Uterus (tissue), 4 donors: Measurements from ENCODE around the gene IP6K1. TPM values are rescaled to one million over a fixed set of nuclear protein-coding genes. Genes with fewer than 3 reads are reported as not detected.
A peak's percentile ranks its signal among the peaks of the same experiment; 100 is the strongest.

Experiments
- DNase-seq, 2 donors: peaks; one replicate each; pipeline ENCODE4 v3.0.0-alpha.2; 2019 to 2020
- H3K27ac ChIP-seq, 2 donors: fragments of 200-600 bp; sonication (generic); 1 replicate in 1 of 2; 2 replicates in 1 of 2; pipeline ENCODE4 v1.5.1; 2016 to 2018
- H3K27me3 ChIP-seq, 2 donors: fragments of 200-600 bp; sonication (generic); one replicate each; pipeline ENCODE4 v1.5.1; 2018 to 2019; ENCODE audit warnings: control low read depth in 1 of 2
- H3K36me3 ChIP-seq, 2 donors: fragments of 200-600 bp; sonication (generic); one replicate each; pipeline ENCODE4 v1.5.1; 2019; ENCODE audit warnings: control low read depth in 1 of 2
- H3K4me1 ChIP-seq, 2 donors: fragments of 200-600 bp; sonication (generic); one replicate each; pipeline ENCODE4 v1.5.1; 2018 to 2019; ENCODE audit warnings: control low read depth in 1 of 2
- H3K4me3 ChIP-seq, 2 donors: fragments of 200-600 bp; sonication (generic); 1 replicate in 1 of 2; 2 replicates in 1 of 2; pipeline ENCODE4 v1.5.1; 2018 to 2019; ENCODE audit warnings: mild to moderate bottlenecking in 1 of 2
- H3K9me3 ChIP-seq, 2 donors: fragments of 200-600 bp; sonication (generic); one replicate each; pipeline ENCODE4 v1.5.1; 2019; ENCODE audit warnings: control low read depth in 1 of 2
- CTCF ChIP-seq, 4 experiments: fragments of 200-600 bp in 2 of 4; fragments of 450-650 bp in 2 of 4; sonication (generic) in 2 of 4; IDR thresholded peaks; one replicate each; pipeline ENCODE4 v1.5.1; 2016 to 2019; ENCODE audit warnings: antibody characterized with exemption in 4 of 4, mild to moderate bottlenecking in 2 of 4, moderate library complexity in 1 of 4
- POLR2A ChIP-seq, 2 donors: fragments of 450-650 bp; IDR thresholded peaks; one replicate each; pipeline ENCODE4 v1.6.1; 2016; ENCODE audit warnings: antibody characterized with exemption in 2 of 2, mild to moderate bottlenecking in 1 of 2, moderate library complexity in 1 of 2
- intact Hi-C: fragments of 100-400 bp; cut with DNase I; formaldehyde crosslinking; loops from one replicate; pipeline ENCODE4 v1.15.1; 2023; ENCODE audit warnings: low total_unique reads
- total RNA-seq, 4 donors: library from RNA; depleted of rRNA in 3 of 4; stranded (reverse); fragments of >200 nt in 3 of 4; gene quantifications; one replicate each; pipeline versions ENCODE4 v1.1.0 to v1.2.4, GENCODE V29; 2014 to 2023
- donor health status: DM: yes; HTN: yes; CAD: no.

The IP6K1 gene
- total RNA-seq, 4 donors from 2014 or later = 41.8 to 58.4 (median 50.9) TPM

GRCh38 chr3:49725906-49726681 is 60.2 kb downstream of the IP6K1 start:
- Histone ChIP-seq H3K4me1 (peaks cover 0 to 12% of the 10 kb centered on the region in 2 donors), H3K4me3 (no peak overlapping the region), H3K9me3 (no peaks in the 10 kb centered on the region), H3K27ac (no peak overlapping the region), H3K27me3 (no peaks in the 10 kb centered on the region), H3K36me3 (no peaks in the 10 kb centered on the region)
- DNase-seq = peak in 1 of 2 donors; percentile 18
- intact Hi-C loops = no loop called here
- TF ChIP-seq CTCF (IDR thresholded peaks at IDR 0.05) (no peak), POLR2A (IDR thresholded peaks at IDR 0.05) (no peak)

DNA sequence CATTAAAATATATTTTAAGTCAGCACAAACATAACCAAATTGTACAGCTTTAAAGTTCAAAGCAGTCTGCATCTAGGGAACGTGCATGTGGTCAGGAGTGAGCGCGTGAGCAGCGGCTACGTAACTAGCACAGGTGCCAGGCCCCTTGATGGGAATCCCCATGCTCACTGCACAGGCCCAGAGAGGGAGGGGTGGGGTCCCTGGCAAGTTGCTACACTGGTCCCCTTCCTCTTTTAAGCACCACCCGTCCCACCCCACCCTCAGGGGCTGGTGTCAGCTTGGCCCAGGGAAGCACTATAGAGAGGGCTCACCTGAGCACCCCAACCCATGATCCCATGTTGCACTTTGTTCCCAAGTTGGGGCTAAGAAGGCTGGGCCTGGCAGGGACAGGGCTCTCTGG is 61.8 kb downstream of the IP6K1 start:
- peak; percentile 36 to 46 for DNase-seq
- H3K9me3 ChIP-seq = no peaks in the 10 kb centered on the region
- intact Hi-C loops = no loop called here
- H3K27ac ChIP-seq = peak overlapping the region; percentile 81 to 91
- H3K27me3 ChIP-seq = no peaks in the 10 kb centered on the region
- H3K4me3 ChIP-seq = peak overlapping the region; percentile 70 to 96
- no peaks in the 10 kb centered on the region for H3K36me3 ChIP-seq
- H3K4me1 ChIP-seq = peaks cover 0 to 12% of the 10 kb centered on the region in 2 donors
- TF ChIP-seq POLR2A (IDR thresholded peaks at IDR 0.05) = no peak
- TF ChIP-seq CTCF (IDR thresholded peaks at IDR 0.05) = no peak

GRCh38 chr3:49723628-49724551 is 62.5 kb downstream of the IP6K1 start, which contains the start of gene GMPPB:
GMPPB (minus strand) TSS chr3:49723951; CDS start chr3:49723726, 225 bp downstream.
- peak; percentile 95 to 97 for DNase-seq
- peaks cover 0 to 16% of the 10 kb centered on the region in 2 donors for H3K4me1 ChIP-seq
- H3K27ac ChIP-seq = peak within 1 kb of the TSS; percentile 83 to 91
- TF ChIP-seq CTCF (IDR thresholded peaks at IDR 0.05) (peak in 1 of 4 experiments; percentile 2), POLR2A (IDR thresholded peaks at IDR 0.05) (peak; percentile 47 to 82)
- H3K27me3 ChIP-seq = no peaks in the 10 kb centered on the region
- no peaks in the 10 kb centered on the region for H3K36me3 ChIP-seq
- peak within 1 kb of the TSS; percentile 70 to 96 for H3K4me3 ChIP-seq
- intact Hi-C loops = no loop called here
- no peaks in the 10 kb centered on the region for H3K9me3 ChIP-seq

DNA sequence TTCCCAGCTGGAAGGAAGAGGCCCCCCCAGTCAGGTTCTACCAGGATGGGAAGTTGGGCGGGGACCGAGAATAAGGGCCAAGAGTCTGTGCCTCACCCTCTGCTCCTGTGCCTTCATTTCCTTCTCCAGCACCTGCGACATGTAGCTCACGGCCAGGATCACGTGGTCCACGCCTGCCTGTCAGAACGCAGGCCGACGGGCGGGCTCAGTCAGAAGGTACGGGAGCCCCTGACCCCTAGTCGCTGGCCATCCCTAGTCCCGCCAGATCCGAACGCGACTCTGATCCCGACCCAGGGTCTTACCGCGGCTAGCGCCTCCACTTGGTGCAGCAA is 63.1 kb downstream of the IP6K1 start:
- Histone ChIP-seq H3K36me3 (no peaks in the 10 kb centered on the region), H3K4me1 (peaks cover 0 to 16% of the 10 kb centered on the region in 2 donors), H3K4me3 (peak overlapping the region; percentile 70 to 96), H3K9me3 (no peaks in the 10 kb centered on the region), H3K27ac (peak overlapping the region; percentile 83 to 90), H3K27me3 (no peaks in the 10 kb centered on the region)
- peak; percentile 50 to 54 for DNase-seq
- TF ChIP-seq POLR2A (IDR thresholded peaks at IDR 0.05) (no peak), CTCF (IDR thresholded peaks at IDR 0.05) (no peak)
- intact Hi-C loops = no loop called here
